Measurements from ENCODE around the gene SDHB.

- TF ChIP-seq POLR2A (IDR thresholded peaks at IDR 0.05; ENCODE audit: control extremely low read depth in 1 of 2, low read depth in 2 of 2, low read length in 2 of 2) (no peak), POLR2AphosphoS5 (IDR thresholded peaks at IDR 0.05; ENCODE audit: low read depth, low read length) (no peak), CBX8 (IDR thresholded peaks at IDR 0.05; ENCODE audit: borderline replicate concordance, low read depth, low read length) (no peak), TAF1 (IDR thresholded peaks at IDR 0.05; ENCODE audit: low read depth, low read length) (no peak), EP300 (IDR thresholded peaks at IDR 0.05; ENCODE audit: borderline replicate concordance in 1 of 2, low read depth in 2 of 2, low read length in 2 of 2) (no peak), MAX (IDR thresholded peaks at IDR 0.05) (no peak), MAFK (IDR thresholded peaks at IDR 0.05; ENCODE audit: low read depth, low read length) (no peak), SIRT6 (IDR thresholded peaks at IDR 0.05; ENCODE audit: low read length) (no peak), HDAC2 (IDR thresholded peaks at IDR 0.05; ENCODE audit: borderline replicate concordance in 1 of 2, low read depth in 2 of 2, low read length in 2 of 2) (no peak), E2F6 (IDR thresholded peaks at IDR 0.05) (no peak), GABPA (IDR thresholded peaks at IDR 0.05; ENCODE audit: borderline replicate concordance, insufficient read depth, low read length) (no peak), GTF2F1 (IDR thresholded peaks at IDR 0.05; ENCODE audit: borderline replicate concordance, low read depth, low read length) (no peak)
- TF ChIP-seq, protein P1, sequence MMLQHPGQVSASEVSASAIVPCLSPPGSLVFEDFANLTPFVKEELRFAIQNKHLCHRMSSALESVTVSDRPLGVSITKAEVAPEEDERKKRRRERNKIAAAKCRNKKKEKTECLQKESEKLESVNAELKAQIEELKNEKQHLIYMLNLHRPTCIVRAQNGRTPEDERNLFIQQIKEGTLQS (IDR thresholded peaks at IDR 0.05; ENCODE audit: insufficient read depth, low read depth, low read length), result no peak
- TF ChIP-seq, protein P2, sequence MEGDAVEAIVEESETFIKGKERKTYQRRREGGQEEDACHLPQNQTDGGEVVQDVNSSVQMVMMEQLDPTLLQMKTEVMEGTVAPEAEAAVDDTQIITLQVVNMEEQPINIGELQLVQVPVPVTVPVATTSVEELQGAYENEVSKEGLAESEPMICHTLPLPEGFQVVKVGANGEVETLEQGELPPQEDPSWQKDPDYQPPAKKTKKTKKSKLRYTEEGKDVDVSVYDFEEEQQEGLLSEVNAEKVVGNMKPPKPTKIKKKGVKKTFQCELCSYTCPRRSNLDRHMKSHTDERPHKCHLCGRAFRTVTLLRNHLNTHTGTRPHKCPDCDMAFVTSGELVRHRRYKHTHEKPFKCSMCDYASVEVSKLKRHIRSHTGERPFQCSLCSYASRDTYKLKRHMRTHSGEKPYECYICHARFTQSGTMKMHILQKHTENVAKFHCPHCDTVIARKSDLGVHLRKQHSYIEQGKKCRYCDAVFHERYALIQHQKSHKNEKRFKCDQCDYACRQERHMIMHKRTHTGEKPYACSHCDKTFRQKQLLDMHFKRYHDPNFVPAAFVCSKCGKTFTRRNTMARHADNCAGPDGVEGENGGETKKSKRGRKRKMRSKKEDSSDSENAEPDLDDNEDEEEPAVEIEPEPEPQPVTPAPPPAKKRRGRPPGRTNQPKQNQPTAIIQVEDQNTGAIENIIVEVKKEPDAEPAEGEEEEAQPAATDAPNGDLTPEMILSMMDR (IDR thresholded peaks at IDR 0.05; ENCODE audit: control extremely low read depth in 1 of 3, insufficient read depth in 1 of 3, low read depth in 1 of 3, low read length in 3 of 3), result no peak
Observed at GRCh38 chr1:17017435-17017834, 36.4 kb downstream of the SDHB start.
